Activated naive CD4-positive, alpha-beta T cell treated with anti-CD3 and anti-CD28 coated beads, Interleukin-2, amount 10 ng/mL, durations not matched to agents 5 hours and 36 hours (primary cell): ENCODE data around the gene NCOA7. TPM values are rescaled to one million over a fixed set of nuclear protein-coding genes. Genes with fewer than 3 reads are reported as not detected.

Experiments used
- total RNA-seq, 2 experiments: library from RNA; stranded (reverse); gene quantifications; one replicate each; pipeline ENCODE4 v1.2.3, GENCODE V29; 2021

The NCOA7 gene
- total RNA-seq: 10 to 100 TPM; 31.7 to 33.1 TPM

GRCh38 chr6:125790358-125791150, at the start of gene NCOA7:
Gene NCOA7 (plus strand): TSS chr6:125790960. CDS start chr6:125815355, 24,395 bp downstream.

GRCh38 chr6:125749173-125749864, 41.4 kb upstream of the NCOA7 start, which contains the start of gene HEY2:
Gene HEY2 (plus strand): TSS chr6:125749632. CDS start chr6:125749777, 145 bp downstream.

GRCh38 chr6:125956506-125957390, 166.0 kb downstream of the NCOA7 start, which contains the start of gene HINT3:
Gene HINT3 (plus strand): TSS chr6:125956770. CDS start chr6:125956978, 208 bp downstream.

Other genes starting within 250 kb of the NCOA7 start
- not detected for gene HEY2, start 41.3 kb upstream of the NCOA7 start, total RNA-seq
- 1 to 10 TPM; 9.1 to 9.2 TPM for gene HINT3, start 165.8 kb downstream of the NCOA7 start, total RNA-seq
- 10 to 100 TPM; 14.9 to 20.8 TPM for gene TRMT11, start 195.6 kb downstream of the NCOA7 start, total RNA-seq